Brain pericyte (primary cell): ENCODE measurements around the gene HCN2.

Source experiments
- DNase-seq: peaks from one replicate; pipeline ENCODE4 v3.0.0-alpha.2; 2012; ENCODE audit warnings: low read depth, low spot score

Gene HCN2

GRCh38 chr19:639253-640160, 49.8 kb downstream of the HCN2 start, which contains the start of gene FGF22:
Gene FGF22, plus strand, starts transcription at chr19:639879. Its CDS starts 47 bp downstream, at chr19:639926.
- DNase-seq = no peak

GRCh38 chr19:640161-640558, 50.5 kb downstream of the HCN2 start:
- DNase-seq = no peak

GRCh38 chr19:640606-641189, 51.0 kb downstream of the HCN2 start:
- no peak for DNase-seq

GRCh38 chr19:641702-642101, 52.0 kb downstream of the HCN2 start:
- no peak for DNase-seq

- DNase-seq = no peak
These were observed 53.4 kb downstream of the HCN2 start for GRCh38 chr19:642767-643727.

GRCh38 chr19:643736-644135, 54.1 kb downstream of the HCN2 start:
- no peak for DNase-seq

- DNase-seq = no peak
These were observed 54.7 kb downstream of the HCN2 start for GRCh38 chr19:644363-644762.

GRCh38 chr19:644789-645188, 55.1 kb downstream of the HCN2 start:
- no peak for DNase-seq

- no peak for DNase-seq
These were observed 56.5 kb downstream of the HCN2 start for GRCh38 chr19:645912-646778.

- no peak for DNase-seq
These were observed 57.3 kb downstream of the HCN2 start for GRCh38 chr19:646779-647565.

GRCh38 chr19:647566-648284, 58.0 kb downstream of the HCN2 start:
- DNase-seq = no peak

GRCh38 chr19:648305-648704, 58.6 kb downstream of the HCN2 start:
- no peak for DNase-seq

GRCh38 chr19:648904-649801, 59.5 kb downstream of the HCN2 start:
- no peak for DNase-seq

- DNase-seq = no peak
These were observed 60.4 kb downstream of the HCN2 start for GRCh38 chr19:650121-650520.

- DNase-seq = no peak
These were observed 61.6 kb downstream of the HCN2 start for GRCh38 chr19:651114-651818.

GRCh38 chr19:651991-652390, 62.3 kb downstream of the HCN2 start:
- DNase-seq = no peak

- no peak for DNase-seq
These were observed 63.0 kb downstream of the HCN2 start for GRCh38 chr19:652467-653389.
